Measurements from ENCODE around the gene TIMM21. TPM values are rescaled to one million over a fixed set of nuclear protein-coding genes. Genes with fewer than 3 reads are reported as not detected.

The TIMM21 gene
- total and polyA plus RNA-seq, 2 experiments from 2014 or later, result 25.6 to 53.0 TPM

DNA sequence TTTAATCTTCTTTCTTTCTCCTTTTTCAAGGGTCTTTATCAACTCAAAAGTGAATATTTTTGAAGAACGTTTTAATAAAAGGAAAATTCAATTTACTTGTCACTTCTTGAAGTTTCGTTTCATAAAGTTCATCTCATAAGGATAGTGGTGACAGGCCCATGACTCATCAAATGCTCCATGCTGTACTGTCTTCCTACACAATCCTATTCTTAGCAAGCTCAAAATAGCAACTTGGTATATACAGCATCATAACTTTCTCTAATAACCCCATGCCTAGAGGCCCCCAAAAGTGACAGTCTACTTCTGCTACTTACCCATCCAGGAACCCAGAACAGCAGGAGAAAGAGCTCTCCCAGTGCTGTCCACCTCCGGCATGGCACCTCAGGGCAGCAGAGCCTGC, 8.4 kb upstream of the TIMM21 start:
- no peak for DNase-seq (ENCODE audit: low spot score)
- no peaks in the 10 kb centered on the region for H3K79me2 ChIP-seq
- H4K20me1 ChIP-seq (ENCODE audit: insufficient read depth, poor library complexity, severe bottlenecking), result no peaks in the 10 kb centered on the region
- H3K27me3 ChIP-seq, result peaks cover 6% of the 10 kb centered on the region
- H2AFZ ChIP-seq, result no peak overlapping the region
- no peak overlapping the region for H3K27ac ChIP-seq
- H3K9me3 ChIP-seq (ENCODE audit: low read depth), result no peaks in the 10 kb centered on the region
- no peak overlapping the region for H3K4me3 ChIP-seq
- no peaks in the 10 kb centered on the region for H3K9me2 ChIP-seq (replicated peaks; ENCODE audit: insufficient read depth)
- H3K4me1 ChIP-seq (ENCODE audit: insufficient read depth), result no peaks in the 10 kb centered on the region
- no peaks in the 10 kb centered on the region for H3K36me3 ChIP-seq (replicated peaks; ENCODE audit: insufficient read depth, low read depth)
- no peak for TF ChIP-seq EZH2phosphoT487 (IDR thresholded peaks at IDR 0.05; ENCODE audit: low read depth, severe bottlenecking, unreplicated experiment)
- TF ChIP-seq, protein P1, sequence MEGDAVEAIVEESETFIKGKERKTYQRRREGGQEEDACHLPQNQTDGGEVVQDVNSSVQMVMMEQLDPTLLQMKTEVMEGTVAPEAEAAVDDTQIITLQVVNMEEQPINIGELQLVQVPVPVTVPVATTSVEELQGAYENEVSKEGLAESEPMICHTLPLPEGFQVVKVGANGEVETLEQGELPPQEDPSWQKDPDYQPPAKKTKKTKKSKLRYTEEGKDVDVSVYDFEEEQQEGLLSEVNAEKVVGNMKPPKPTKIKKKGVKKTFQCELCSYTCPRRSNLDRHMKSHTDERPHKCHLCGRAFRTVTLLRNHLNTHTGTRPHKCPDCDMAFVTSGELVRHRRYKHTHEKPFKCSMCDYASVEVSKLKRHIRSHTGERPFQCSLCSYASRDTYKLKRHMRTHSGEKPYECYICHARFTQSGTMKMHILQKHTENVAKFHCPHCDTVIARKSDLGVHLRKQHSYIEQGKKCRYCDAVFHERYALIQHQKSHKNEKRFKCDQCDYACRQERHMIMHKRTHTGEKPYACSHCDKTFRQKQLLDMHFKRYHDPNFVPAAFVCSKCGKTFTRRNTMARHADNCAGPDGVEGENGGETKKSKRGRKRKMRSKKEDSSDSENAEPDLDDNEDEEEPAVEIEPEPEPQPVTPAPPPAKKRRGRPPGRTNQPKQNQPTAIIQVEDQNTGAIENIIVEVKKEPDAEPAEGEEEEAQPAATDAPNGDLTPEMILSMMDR (IDR thresholded peaks at IDR 0.05; ENCODE audit: poor library complexity), result no peak
- no peak for TF ChIP-seq EZH2 (IDR thresholded peaks at IDR 0.05; ENCODE audit: borderline replicate concordance)
- whole genome bisulfite sequencing (ENCODE audit: low lambda C conversion rate, missing lambda C conversion rate), result 69% methylated on average over 3 of the region's 3 CpGs
- H3K4me2 ChIP-seq, result no peak overlapping the region

DNA sequence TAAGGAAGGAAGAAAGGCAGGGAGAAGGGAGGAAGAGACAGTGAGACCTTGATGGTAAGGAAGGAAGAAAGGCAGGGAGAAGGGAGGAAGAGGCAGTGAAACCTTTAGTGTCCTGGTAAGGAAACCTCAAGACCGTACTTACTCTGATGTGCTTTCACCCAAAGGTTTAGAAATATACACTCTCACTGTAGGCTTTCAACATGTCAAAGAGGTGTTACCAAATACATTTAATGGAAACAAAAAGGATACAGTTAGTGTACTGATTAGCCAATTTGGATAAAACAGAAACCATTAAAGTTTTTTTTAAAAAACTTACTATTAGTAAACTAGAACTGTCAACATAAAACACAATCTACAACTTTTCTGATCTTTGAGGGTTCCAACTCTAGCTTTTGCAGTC, 7.7 kb upstream of the TIMM21 start:
- Histone ChIP-seq H3K4me1 (ENCODE audit: insufficient read depth) (no peaks in the 10 kb centered on the region), H3K4me3 (no peak overlapping the region), H3K79me2 (no peaks in the 10 kb centered on the region), H3K9me2 (replicated peaks; ENCODE audit: insufficient read depth) (no peaks in the 10 kb centered on the region), H4K20me1 (ENCODE audit: insufficient read depth, poor library complexity, severe bottlenecking) (no peaks in the 10 kb centered on the region), H3K9me3 (ENCODE audit: low read depth) (no peaks in the 10 kb centered on the region), H3K27ac (no peak overlapping the region), H2AFZ (no peak overlapping the region), H3K36me3 (replicated peaks; ENCODE audit: insufficient read depth, low read depth) (no peaks in the 10 kb centered on the region), H3K4me2 (no peak overlapping the region), H3K27me3 (peaks cover 6% of the 10 kb centered on the region)
- WGBS (ENCODE audit: low lambda C conversion rate, missing lambda C conversion rate), result 81% methylated on average over 1 of the region's 1 CpG
- DNase-seq (ENCODE audit: low spot score), result no peak
- TF ChIP-seq EZH2phosphoT487 (IDR thresholded peaks at IDR 0.05; ENCODE audit: low read depth, severe bottlenecking, unreplicated experiment) (no peak), EZH2 (IDR thresholded peaks at IDR 0.05; ENCODE audit: borderline replicate concordance) (no peak)
- TF ChIP-seq, protein P1 (IDR thresholded peaks at IDR 0.05; ENCODE audit: poor library complexity), result no peak

DNA sequence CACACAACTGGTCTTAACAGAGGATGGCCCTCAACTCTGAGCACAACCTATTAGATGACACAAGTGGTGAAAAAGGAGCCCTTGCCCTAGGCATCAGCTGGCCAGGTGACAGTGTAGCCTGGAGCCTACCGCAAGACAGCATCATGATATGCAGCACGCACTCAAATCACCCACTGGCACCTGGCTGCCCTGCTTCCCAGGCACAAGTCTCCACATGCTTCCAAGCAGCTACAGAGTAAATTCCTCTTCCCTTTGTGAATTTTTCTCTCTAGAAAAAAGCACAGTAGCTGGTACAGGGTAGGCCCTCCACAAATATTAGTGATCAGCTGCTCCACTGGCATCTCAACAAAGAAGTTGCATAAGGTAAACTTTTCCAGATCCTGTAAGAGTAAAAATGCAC, 6.7 kb upstream of the TIMM21 start:
- H3K9me3 ChIP-seq (ENCODE audit: low read depth), result no peaks in the 10 kb centered on the region
- WGBS (ENCODE audit: low lambda C conversion rate, missing lambda C conversion rate), result 86% methylated on average over 2 of the region's 2 CpGs
- H3K4me1 ChIP-seq (ENCODE audit: insufficient read depth), result no peaks in the 10 kb centered on the region
- TF ChIP-seq EZH2 (IDR thresholded peaks at IDR 0.05; ENCODE audit: borderline replicate concordance) (no peak), EZH2phosphoT487 (IDR thresholded peaks at IDR 0.05; ENCODE audit: low read depth, severe bottlenecking, unreplicated experiment) (no peak)
- TF ChIP-seq, protein P1 (IDR thresholded peaks at IDR 0.05; ENCODE audit: poor library complexity), result no peak
- H3K9me2 ChIP-seq (replicated peaks; ENCODE audit: insufficient read depth), result no peaks in the 10 kb centered on the region
- H3K27ac ChIP-seq, result no peak overlapping the region
- no peaks in the 10 kb centered on the region for H3K36me3 ChIP-seq (replicated peaks; ENCODE audit: insufficient read depth, low read depth)
- no peak overlapping the region for H2AFZ ChIP-seq
- no peaks in the 10 kb centered on the region for H3K79me2 ChIP-seq
- H3K4me3 ChIP-seq, result no peak overlapping the region
- peaks cover 6% of the 10 kb centered on the region for H3K27me3 ChIP-seq
- no peaks in the 10 kb centered on the region for H4K20me1 ChIP-seq (ENCODE audit: insufficient read depth, poor library complexity, severe bottlenecking)
- no peak overlapping the region for H3K4me2 ChIP-seq
- DNase-seq (ENCODE audit: low spot score), result no peak

DNA sequence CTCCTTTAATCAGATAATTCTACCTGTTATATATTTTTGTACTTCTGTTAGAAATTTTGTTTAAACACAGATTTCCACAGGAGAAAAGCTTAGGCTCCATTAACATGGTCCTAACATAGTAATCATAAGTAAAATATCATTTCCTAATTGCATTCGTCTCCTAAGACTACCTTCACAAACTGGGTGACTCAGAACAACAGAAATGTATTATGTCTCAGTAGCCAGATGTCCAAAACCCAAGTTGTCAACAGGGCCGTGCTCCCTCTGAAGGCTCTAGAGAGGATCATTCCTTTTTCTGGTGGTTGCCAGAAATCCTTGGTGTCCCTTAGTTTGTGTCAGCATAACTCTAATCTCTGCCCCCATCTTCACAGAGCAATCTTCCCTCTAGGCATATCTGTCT, 6.1 kb upstream of the TIMM21 start:
- no peaks in the 10 kb centered on the region for H4K20me1 ChIP-seq (ENCODE audit: insufficient read depth, poor library complexity, severe bottlenecking)
- H2AFZ ChIP-seq, result no peak overlapping the region
- peaks cover 3% of the 10 kb centered on the region for H3K4me1 ChIP-seq (ENCODE audit: insufficient read depth)
- H3K4me2 ChIP-seq, result no peak overlapping the region
- H3K27ac ChIP-seq, result no peak overlapping the region
- no peak overlapping the region for H3K4me3 ChIP-seq
- no peaks in the 10 kb centered on the region for H3K36me3 ChIP-seq (replicated peaks; ENCODE audit: insufficient read depth, low read depth)
- DNase-seq (ENCODE audit: low spot score), result no peak
- 83% methylated on average over 2 of the region's 2 CpGs for WGBS (ENCODE audit: low lambda C conversion rate, missing lambda C conversion rate)
- no peaks in the 10 kb centered on the region for H3K9me2 ChIP-seq (replicated peaks; ENCODE audit: insufficient read depth)
- H3K9me3 ChIP-seq (ENCODE audit: low read depth), result no peaks in the 10 kb centered on the region
- no peaks in the 10 kb centered on the region for H3K79me2 ChIP-seq
- TF ChIP-seq, protein P1 (IDR thresholded peaks at IDR 0.05; ENCODE audit: poor library complexity), result no peak
- TF ChIP-seq EZH2 (IDR thresholded peaks at IDR 0.05; ENCODE audit: borderline replicate concordance), result no peak
- peaks cover 6% of the 10 kb centered on the region for H3K27me3 ChIP-seq

Measured in hepatocyte (in vitro differentiated cells).